Breast epithelium (tissue), 3 donors: ENCODE data around the gene FAM9C.

Experiments
- CTCF ChIP-seq, 3 donors: fragments of 450-650 bp; IDR thresholded peaks; one replicate each; pipeline ENCODE4 v1.5.1; 2016 to 2017; ENCODE audit warnings: antibody characterized with exemption in 3 of 3, mild to moderate bottlenecking in 3 of 3, moderate library complexity in 3 of 3
- POLR2A ChIP-seq: fragments of 450-650 bp; IDR thresholded peaks from one replicate; pipeline ENCODE4 v1.6.1; 2016; ENCODE audit warnings: antibody characterized with exemption, mild to moderate bottlenecking, moderate library complexity

DNA sequence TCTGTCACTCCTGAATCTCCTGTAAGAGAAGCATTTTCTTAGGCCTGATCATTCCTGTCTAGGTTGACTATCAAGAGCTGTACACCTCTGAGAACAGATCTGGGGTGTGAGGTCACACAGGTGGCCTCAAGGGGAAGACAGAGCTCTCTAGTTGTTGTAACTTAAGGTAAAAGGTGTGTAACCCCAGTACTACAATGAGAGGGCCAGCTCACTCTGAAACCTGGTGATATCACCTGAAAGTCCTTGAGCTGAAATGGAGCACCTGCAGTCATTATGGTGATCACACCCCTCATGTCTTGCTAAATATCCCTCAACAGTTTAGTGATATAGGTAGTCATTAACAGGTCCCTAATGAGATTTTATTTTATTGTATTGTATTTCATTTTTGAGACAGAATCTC, 8.8 kb upstream of the FAM9C start:
- TF ChIP-seq CTCF (IDR thresholded peaks at IDR 0.05) = no peak
- TF ChIP-seq POLR2A = no peak
